Activated naive CD4-positive, alpha-beta T cell treated with Interleukin-2 at 50 U/mL for 16 hours (primary cell): ENCODE data around the gene PCDH9.
"Not testable (repeated sequence)": the region's sequence is repeated elsewhere in the genome, so short reads cannot be mapped to it uniquely, and the experiment has no call there.

Source experiments
- DNase-seq: peaks from one replicate; pipeline ENCODE4 v3.0.0-alpha.2; 2020

Gene PCDH9

GRCh38 chr13:67119481-67119894, 110.6 kb downstream of the PCDH9 start:
- DNase-seq: no peak

- no peak for DNase-seq
Measured at GRCh38 chr13:67118277-67118676, 111.9 kb downstream of the PCDH9 start.

GRCh38 chr13:67117010-67117550, 113.1 kb downstream of the PCDH9 start:
- DNase-seq: no peak

- no peak for DNase-seq
Measured at GRCh38 chr13:67107979-67108378, 122.2 kb downstream of the PCDH9 start.

- DNase-seq: no peak
Measured at GRCh38 chr13:67106502-67107057, 123.6 kb downstream of the PCDH9 start.

- no peak for DNase-seq
Measured at GRCh38 chr13:67101730-67102467, 128.2 kb downstream of the PCDH9 start.

- no peak for DNase-seq
Measured at GRCh38 chr13:67100730-67101129, 129.4 kb downstream of the PCDH9 start.

GRCh38 chr13:67099494-67099893, 130.6 kb downstream of the PCDH9 start:
- DNase-seq: no peak

- no peak for DNase-seq
Measured at GRCh38 chr13:67097892-67098452, 132.2 kb downstream of the PCDH9 start.

GRCh38 chr13:67096893-67097292, 133.2 kb downstream of the PCDH9 start:
- DNase-seq: not testable (repeated sequence)

- DNase-seq: no peak
Measured at GRCh38 chr13:67096418-67096817, 133.7 kb downstream of the PCDH9 start.

- no peak for DNase-seq
Measured at GRCh38 chr13:67095621-67096020, 134.5 kb downstream of the PCDH9 start.

- DNase-seq: no peak
Measured at GRCh38 chr13:67094952-67095351, 135.2 kb downstream of the PCDH9 start.

- no peak for DNase-seq
Measured at GRCh38 chr13:67094078-67094477, 136.1 kb downstream of the PCDH9 start.

GRCh38 chr13:67091603-67092002, 138.5 kb downstream of the PCDH9 start:
- DNase-seq: no peak

GRCh38 chr13:67090856-67091255, 139.3 kb downstream of the PCDH9 start:
- no peak for DNase-seq

- no peak for DNase-seq
Measured at GRCh38 chr13:67087527-67087926, 142.6 kb downstream of the PCDH9 start.

- no peak for DNase-seq
Measured at GRCh38 chr13:67086260-67086659, 143.9 kb downstream of the PCDH9 start.

GRCh38 chr13:67084066-67084465, 146.1 kb downstream of the PCDH9 start:
- DNase-seq: no peak

GRCh38 chr13:67083519-67083918, 146.6 kb downstream of the PCDH9 start:
- DNase-seq: no peak

GRCh38 chr13:67080351-67080750, 149.8 kb downstream of the PCDH9 start:
- DNase-seq: no peak

GRCh38 chr13:67078062-67078461, 152.1 kb downstream of the PCDH9 start:
- DNase-seq: no peak

GRCh38 chr13:67077132-67077531, 153.0 kb downstream of the PCDH9 start:
- DNase-seq: no peak

- no peak for DNase-seq
Measured at GRCh38 chr13:67076378-67076777, 153.8 kb downstream of the PCDH9 start.
